Measurements from ENCODE around the gene PTMS.
"Not testable (repeated sequence)": the region's sequence is repeated elsewhere in the genome, so short reads cannot be mapped to it uniquely, and the experiment has no call there.

PTMS gene

DNA sequence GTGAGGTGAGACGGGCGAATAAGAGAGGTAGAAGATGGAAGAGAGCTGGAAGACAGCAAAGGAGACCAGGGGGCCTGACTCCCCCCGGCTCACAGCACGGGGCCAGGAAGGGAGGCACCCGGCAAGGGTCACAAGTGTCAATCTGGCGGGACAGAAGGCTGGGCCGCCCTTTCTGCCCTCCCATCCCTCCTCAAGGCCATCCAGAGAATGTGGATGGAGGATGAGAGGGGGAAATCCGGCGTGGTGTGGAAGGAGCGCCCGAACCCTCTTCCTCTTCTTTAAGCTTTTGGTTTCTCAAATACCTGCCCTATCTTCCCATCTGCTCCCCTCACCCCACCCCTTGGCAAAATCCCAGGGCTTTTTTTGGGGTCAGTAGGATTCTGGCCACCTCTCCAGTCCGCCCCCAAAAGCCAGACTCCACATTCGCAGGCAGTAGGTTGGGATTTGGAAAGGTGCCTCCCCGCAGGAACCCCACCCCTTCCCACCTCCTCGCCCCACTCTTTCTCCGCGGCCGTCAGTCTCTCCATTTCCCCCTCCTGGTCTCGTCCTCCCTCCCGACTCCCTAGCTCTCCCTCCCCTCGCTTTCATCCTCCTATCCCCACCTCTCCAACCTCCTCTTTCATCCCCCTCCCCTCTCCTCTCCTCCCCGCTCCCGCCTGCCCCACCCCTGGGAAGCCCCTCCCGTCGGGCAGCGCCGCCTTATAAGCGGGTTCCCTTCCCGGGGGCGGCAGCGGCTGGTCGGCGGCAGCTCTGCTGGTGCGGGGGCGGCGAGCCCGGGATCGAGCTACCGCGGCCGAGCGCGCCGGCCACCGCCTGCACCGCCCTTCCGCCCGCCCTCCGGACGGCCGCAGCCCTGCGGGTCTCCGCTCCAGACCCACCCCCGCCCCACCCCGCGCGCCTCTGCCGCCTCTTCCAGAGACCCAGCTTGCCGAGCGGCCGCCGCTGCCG is at the start of gene PTMS:
PTMS (plus strand) TSS at position 730 of the 948 bp plus-strand sequence. CDS start 343 bp downstream, outside the sequence.
- peak; percentile 80 to 81 for DNase-seq

- DNase-seq, result no peak
Measured at GRCh38 chr12:6716874-6717437, 49.2 kb upstream of the PTMS start.

- DNase-seq, result no peak
Measured at GRCh38 chr12:6722863-6723262, 43.3 kb upstream of the PTMS start.

DNA sequence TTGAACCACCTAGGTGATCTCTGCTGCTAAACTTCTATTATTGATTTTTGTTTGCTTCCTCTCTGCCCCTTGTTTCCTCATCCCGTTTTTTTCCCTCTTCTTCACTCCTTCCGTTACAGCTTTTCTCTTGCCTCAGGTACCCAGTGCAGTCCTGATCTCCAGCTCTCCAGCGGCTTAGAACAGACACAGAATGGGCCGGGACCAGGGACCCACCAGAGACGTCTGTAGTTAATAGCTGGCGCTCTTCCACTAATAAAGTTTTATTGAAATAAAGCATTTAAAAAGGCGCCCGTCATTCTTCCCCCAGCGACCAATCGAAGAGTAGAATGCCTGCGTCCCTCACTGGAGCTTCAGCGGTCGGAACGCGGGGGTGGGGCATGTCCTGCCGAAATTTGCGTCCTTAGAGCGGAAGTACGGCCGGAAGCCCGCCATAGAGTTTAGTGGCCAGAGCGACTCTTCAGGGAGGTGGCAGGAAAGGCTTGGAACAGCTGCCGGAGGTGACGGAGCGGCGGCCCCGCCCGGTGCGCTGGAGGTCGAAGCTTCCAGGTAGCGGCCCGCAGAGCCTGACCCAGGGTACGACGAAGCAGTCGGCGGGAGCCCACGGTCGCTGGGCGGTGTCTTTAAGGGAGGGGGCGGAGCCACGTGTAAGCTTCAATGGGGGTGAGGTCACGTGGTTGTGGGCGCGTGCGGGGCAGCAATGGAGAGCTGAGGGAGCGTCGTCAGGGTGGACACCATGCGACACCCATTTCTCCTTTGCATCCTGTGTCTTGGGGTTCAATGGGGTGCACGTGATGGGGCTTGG is 42.4 kb upstream of the PTMS start, which contains the start of gene COPS7A:
COPS7A (plus strand) TSS at position 440 of the 802 bp plus-strand sequence. CDS start 611 bp downstream, outside the sequence.
- DNase-seq, result peak; percentile 99 to 100

- DNase-seq, result no peak
Measured at GRCh38 chr12:6724409-6724797, 41.8 kb upstream of the PTMS start.

GRCh38 chr12:6725350-6725749 is 40.8 kb upstream of the PTMS start:
- DNase-seq, result no peak

- no peak for DNase-seq
Measured at GRCh38 chr12:6729186-6729585, 37.0 kb upstream of the PTMS start.

DNA sequence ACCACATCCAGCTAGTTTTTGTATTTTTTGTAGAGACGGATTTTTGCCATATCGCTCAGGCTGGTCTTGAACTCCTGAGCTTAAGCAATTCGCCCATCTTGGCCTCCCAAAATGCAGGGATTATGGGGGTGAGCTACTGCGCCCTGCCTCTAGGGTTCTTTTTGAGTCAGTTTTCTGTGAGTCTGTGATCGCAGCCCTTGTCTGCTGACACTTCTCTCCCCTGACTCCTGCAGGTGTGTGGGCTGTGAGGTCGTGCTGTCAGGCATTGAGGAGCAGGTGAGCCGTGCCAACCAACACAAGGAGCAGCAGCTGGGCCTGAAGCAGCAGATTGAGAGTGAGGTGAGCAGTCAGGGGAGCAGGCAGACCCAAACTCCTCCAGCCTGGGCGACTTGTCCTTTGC is 36.0 kb upstream of the PTMS start:
- no peak for DNase-seq

DNA sequence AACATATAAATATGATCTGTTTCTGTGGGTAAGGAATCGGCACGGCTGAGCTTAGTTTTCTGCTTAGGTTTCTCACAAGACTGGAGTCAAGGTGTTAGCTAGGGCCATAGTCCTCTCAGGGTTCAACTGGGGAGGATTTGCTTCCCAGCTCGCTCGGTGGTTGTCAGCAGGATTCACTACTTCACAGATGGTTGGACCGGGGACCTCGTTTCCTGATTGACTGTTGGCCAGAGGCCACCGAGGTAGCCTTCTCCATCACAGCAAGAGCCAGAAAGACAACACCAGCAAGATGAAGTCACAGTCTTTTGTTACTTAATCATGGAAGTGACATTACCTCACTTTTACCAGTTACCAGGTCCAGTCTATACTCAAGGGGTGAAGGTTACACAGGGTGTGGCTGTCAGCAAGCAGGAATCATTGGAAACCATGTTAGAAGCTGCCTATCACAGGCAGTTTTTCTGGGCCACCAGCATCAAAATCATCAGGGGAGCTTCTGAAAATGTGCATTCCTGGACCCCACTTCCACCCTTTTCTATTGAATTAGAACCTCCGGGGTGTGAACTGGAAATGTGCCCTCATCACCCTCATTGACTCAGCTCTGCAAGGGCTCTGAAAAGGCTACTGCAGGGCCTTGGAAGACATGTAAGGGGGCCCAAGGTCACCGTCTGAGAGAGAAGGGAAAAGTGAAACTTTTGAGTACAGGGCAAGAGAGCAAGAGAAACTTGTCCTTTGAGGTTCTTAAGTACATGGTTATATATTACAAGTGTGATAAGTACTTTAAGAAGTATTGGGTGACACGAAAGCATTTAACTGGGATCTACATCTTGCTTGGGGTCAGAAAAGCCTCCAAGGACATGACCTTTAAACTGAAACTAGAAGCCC is 31.4 kb upstream of the PTMS start:
- no peak for DNase-seq

DNA sequence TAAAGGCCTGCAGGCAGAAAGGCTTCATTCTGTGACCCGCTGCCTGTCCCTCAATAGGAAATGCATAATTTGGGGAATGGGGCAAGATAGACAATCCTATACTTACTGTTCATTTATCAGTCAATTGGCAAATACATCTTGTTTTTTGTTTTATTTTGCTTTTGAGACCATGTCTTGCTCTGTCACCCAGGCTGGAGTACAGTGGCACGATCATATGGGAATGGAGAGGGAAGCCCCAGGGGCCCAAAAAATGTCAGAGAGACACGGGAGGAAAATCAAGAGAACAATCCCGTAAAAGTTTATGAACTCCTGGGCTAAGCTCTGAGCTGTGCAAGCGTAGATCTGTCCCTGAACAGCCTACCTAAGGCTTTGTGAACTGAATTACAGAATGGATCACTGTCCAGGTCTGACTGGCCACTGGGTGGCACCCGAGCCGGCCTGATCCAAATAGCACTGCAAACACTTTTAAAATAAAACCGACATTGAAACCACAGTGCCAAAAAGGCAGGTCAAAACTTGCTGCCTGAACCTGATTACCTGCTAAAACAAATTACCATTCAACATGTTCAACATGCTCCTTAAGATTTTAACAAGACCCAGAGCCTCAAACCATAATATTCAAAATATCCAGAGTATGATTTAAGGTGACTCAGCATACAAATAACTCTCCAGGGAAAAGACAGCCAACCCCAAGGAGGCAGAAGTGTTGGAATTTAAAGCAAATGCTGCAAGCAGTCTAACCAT is 30.5 kb upstream of the PTMS start:
- peak; percentile 25 to 34 for DNase-seq

- DNase-seq, result no peak
Measured at GRCh38 chr12:6736754-6737153, 29.4 kb upstream of the PTMS start.

- DNase-seq, result not testable (repeated sequence)
Measured at GRCh38 chr12:6742080-6742479, 24.1 kb upstream of the PTMS start.

- DNase-seq, result no peak
Measured at GRCh38 chr12:6742834-6743233, 23.3 kb upstream of the PTMS start.

GRCh38 chr12:6743300-6743699 is 22.9 kb upstream of the PTMS start:
- not testable (repeated sequence) for DNase-seq

- no peak for DNase-seq
Measured at GRCh38 chr12:6745741-6746525, 20.2 kb upstream of the PTMS start.

DNA sequence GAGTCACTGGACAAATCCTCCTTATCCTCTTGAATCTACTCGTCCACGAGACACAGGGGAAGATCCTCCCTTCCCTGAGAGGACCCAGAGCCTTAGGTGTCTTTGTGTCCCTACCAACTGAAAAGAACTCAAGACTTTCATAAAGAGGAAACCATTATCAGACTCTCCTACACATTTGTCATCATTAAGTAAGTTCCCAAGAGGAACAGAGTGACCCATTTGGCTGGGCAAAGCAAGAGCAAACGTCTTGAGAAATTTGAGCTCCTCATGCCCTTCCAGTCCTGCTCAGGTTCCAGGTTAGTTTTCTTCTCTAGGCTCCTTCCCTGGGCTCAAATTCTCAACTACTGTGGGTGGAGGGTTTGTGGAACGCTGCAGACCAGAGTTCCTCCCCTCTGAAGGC is 18.9 kb upstream of the PTMS start:
- no peak for DNase-seq

- DNase-seq, result no peak
Measured at GRCh38 chr12:6748761-6749160, 17.4 kb upstream of the PTMS start.

- DNase-seq, result no peak
Measured at GRCh38 chr12:6750506-6750905, 15.7 kb upstream of the PTMS start.

DNA sequence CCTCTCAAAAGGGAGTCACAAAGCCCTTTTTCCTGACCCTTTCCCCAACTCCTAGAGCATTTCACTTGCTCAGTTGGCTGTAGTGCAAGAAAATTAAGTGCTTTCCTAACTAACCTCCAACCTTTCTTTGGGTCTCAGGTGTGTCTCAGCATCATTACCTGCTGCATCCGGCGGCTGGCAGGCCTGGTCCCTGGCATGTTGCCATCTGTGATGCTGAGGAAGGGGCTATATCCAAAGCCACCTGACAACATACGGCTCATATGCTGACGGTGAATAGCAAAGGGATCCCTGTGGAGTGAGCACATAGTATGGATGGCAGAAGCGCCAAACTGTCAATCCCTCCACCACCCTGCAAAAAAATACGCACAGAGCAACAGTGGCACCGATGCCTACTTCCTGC is 14.4 kb upstream of the PTMS start:
- no peak for DNase-seq

- DNase-seq, result peak in 1 of 2 experiments; percentile 26
Measured at GRCh38 chr12:6752167-6752920, 13.8 kb upstream of the PTMS start.
